Measurements from ENCODE around the gene STK39.

The STK39 gene

GRCh38 chr2:168158586-168158985 is 88.8 kb downstream of the STK39 start:
- DNase-seq (ENCODE audit: low spot score): no peak

DNA sequence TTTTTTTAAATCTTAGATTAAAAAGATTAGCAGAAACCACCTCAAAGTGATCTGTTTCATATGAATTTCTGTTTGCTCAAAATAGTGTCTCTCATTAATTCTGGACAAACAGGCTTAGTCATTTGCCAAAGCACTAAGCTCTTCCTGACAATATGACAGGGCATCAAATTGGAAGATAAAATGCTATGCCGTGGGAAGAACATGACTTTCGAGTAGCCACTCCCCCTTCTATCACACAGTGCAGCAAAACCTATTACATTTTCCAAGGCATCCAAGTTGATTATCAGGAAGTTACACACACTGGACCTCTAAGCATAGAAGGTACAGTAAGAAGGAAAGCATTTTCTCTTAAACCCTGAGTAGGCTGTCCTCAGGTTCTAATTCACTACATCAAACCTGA is 89.5 kb downstream of the STK39 start:
- DNase-seq (ENCODE audit: low spot score): no peak

DNA sequence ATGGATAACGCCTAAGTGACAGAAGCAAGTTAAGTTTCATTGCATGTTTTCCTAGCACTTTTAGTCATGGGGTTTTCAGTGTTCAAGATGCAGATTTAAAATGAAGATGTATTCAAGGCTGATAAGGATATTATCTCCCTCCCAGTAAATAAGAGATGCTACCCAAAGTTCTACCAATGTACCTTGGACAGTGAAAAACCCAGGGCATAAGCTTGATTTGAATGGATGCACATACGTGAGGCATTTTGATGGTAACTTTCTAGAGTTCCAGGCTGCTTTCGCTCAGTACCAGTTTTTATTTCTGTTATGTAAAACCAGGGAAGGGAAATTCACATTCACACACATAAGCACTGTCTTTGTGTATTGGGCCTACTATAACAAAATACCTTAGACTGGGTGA is 90.3 kb downstream of the STK39 start:
- DNase-seq (ENCODE audit: low spot score): no peak

- no peak for DNase-seq (ENCODE audit: low spot score)
These were observed 90.7 kb downstream of the STK39 start for GRCh38 chr2:168156661-168157060.

GRCh38 chr2:168155680-168156079 is 91.7 kb downstream of the STK39 start:
- no peak for DNase-seq (ENCODE audit: low spot score)

DNA sequence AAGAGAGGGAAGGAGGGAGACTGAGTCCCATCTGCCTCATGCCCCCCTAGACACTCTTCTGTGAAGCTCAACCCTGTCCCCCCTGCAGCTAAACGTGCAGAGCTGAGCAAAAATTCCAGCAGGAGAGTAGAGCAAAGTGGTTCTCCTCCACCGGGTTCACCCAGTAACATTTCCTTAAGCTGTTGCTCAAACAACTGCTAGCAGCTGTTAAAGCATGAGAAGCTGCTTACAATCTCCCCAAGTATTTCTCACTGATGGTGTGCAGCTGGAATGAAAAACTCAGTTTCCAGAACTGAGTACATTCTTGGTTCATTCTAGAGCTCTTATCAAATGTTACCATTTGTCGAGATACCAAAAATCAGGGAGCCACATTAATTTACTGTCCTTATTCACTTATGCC is 92.3 kb downstream of the STK39 start:
- DNase-seq (ENCODE audit: low spot score): no peak

DNA sequence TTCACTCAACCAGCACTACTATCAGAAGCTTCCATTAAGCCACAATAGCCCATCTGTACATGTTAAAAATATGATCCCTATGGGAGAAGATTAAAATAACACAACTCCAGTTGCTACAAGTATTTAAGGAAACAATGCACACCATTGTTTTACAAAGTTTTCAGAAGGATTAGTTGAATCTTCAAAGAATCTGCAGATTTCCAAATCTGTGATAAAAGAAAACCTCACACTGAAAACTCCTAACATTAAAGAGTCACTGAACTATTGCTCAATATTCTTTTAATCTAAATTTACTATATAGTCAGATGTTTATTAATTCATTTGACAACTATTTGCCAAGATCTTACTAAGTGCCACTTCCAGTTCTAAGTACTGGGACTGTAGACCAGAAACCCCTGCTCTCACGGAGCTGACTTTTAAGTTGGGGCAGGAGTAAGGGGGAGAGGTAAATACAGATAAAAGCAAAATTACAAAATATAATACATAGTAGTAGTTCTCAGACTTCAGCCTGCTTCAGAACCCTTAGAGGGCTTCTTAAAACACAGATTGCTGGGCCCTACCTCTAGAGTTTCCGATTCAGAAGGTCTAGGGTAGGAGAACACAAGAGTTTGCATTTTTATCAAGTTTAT is 94.4 kb downstream of the STK39 start:
- DNase-seq (ENCODE audit: low spot score): no peak

DNA sequence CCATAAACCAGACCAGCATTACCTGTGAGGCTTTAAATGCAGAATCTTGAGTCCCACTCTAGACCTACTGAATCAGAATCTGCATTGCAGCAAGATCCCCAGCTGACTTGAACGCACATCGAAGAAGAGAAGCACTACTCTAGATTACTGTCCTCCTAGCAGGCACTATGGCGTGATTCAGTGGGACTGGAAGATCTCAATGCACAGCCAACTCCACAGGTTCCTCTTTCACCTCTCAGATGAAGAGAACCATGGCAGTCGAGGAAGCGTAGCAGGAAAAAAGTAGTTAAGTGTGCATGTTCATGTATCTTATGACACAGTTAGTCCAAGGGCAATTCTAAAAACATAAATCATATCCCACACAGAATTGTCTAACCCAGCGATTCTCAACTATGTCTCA is 97.4 kb downstream of the STK39 start:
- DNase-seq (ENCODE audit: low spot score): no peak

DNA sequence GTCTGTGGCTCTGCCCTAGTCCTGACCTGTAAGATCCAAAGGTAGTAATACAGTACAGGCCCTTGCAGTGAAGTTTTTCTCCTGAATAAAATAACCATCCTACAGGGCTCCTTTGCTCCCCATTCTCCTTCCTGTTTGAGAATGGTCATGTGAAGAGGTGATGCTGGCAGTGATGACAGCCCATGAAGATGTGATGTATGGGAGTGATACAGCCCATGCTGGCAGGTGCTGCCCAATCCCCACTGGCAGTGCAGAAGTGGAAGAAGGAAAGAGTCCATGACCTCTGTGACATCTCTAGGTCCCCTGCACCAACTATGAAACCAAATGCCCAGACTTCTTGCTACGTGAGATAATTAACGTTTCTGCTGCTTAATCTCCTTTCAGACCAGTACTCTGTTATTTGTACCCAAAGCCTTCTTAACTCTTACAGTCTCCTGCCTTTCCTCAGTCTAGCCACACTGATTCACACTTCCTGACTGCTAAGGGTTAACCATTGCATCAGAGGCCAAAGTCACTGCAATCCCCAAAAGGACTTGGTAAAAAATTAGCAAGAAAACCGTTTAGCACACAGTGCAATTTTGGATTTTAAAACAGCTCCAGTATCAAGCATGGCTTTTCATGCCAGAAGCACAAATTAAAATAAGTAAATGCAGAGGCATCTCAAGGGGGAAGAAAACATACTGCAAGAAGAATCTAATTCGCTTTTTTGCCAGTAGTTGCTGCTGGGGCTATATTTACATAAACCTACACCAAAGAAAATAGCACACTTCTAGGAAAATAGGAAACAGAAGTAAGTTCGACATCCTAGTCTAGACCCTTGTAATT is 98.0 kb downstream of the STK39 start:
- no peak for DNase-seq (ENCODE audit: low spot score)

GRCh38 chr2:168147830-168148794 is 99.3 kb downstream of the STK39 start:
- DNase-seq (ENCODE audit: low spot score): no peak

GRCh38 chr2:168146892-168147810 is 100.2 kb downstream of the STK39 start:
- DNase-seq (ENCODE audit: low spot score): no peak

DNA sequence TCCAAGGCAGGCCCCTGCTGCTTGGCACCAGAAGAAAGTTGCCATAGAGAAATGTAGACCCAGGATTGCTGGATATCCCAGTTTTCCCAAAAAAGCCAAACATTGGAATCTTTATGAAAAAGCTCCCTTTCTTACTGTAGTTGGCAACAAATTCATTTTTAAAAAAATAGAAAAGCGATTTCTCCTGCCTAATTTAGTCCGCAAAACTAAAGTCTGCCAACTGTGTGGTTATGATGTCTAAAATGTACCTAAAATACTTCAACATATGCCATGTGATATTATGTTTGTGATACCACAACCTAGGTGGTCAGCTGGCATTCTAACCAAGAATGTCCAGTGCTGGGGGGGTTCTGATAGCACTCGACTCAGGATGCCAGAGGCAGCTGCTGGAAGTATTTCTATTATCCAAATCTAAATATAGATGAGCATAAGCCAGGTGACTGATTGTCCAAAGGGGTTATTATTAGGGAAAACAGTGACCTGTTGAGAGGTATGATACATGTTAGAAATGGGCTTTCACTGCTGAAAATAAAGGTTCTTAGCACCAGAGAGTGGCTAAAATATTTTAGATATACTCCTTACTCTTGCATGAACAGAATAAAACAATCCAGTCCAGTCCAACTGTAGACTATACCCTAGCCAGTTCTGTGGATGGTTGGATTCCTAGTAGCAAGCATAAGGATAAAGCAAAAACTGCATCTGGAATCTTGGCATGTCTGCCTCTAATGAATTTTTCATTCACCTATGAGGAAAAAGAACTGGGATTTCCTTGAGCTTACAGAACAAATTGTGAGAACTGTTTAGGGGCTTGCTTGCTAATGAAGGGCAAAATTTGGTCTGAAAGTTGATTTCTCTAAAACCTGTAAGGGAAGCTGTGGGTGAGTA is 101.7 kb downstream of the STK39 start:
- DNase-seq (ENCODE audit: low spot score): no peak

DNA sequence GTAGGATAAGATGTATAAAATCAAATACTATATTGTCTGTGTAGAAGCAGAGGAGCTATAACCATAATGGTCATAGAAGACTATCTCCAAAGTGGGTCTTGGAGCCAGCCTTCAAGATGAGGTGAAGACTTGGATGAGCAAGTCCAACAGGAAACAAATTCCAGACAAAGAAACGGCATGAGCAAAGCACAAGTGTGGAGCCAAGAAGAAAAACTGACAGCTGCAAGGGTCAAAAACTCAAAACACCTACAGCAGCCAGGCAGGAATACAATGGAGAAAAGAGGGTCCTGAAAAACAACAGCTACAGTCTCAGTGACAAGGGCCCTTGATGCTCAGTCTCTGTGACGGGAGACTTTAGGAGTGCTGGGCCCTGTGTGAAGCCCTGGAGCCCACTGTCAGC is 102.4 kb downstream of the STK39 start:
- no peak for DNase-seq (ENCODE audit: low spot score)

DNA sequence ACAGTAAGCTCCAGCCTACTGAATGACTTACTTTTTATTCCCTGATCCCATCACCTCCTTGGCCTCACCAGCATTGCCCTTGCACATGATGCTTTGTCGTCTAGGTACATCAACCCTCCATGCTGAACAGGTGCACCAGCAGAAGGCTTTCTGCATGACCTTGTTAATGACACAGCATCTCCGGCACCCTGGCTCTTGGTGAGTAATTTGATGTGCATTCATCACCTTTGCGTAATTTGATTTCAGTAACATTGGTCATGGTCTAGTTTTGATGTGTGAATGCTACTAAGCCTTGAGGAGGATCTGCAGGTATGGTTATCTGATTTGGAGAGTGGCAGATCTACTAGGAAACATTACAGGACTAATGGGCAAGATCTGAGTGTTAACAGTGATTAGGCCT is 103.6 kb downstream of the STK39 start:
- no peak for DNase-seq (ENCODE audit: low spot score)

- DNase-seq (ENCODE audit: low spot score): no peak
These were observed 106.5 kb downstream of the STK39 start for GRCh38 chr2:168140892-168141291.

DNA sequence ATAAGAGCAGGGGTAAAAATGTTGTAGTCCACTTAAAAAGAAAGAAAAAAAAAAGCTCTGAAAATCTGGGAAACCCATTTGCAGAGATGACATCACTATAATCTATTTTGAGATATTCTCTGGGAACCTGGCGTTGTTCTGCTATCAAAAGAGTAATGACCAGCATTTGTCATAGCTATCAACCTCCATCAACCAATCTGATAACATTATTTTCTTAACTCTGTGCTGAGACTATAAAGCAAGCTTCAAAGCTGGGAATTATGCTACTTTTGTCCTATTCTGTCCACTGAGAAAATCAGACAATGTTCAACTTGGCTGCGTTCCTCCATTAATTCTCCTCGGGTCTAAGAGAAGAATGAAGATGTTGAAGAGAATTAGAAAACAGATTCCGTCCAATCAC is 107.5 kb downstream of the STK39 start:
- no peak for DNase-seq (ENCODE audit: low spot score)

DNA sequence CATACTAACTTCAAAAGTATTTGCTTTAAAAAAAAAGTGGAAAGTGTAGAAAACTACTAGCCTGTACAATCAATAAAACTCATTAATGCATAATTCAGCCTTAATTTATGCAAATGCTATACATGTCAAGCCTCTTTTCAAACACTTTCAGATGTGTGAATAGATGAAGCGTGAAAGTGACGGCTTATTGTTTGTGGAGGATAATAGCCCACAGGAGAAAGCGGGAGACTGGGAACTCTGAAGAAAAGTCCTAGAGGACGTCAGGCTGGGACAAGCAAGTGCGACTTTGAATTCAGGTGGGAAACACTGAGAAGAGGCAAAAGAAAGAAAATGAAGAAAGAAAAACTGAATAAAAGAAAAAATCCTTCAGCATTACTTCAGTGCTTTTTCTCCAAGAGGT is 108.5 kb downstream of the STK39 start:
- DNase-seq (ENCODE audit: low spot score): no peak

GRCh38 chr2:168138374-168138773 is 109.0 kb downstream of the STK39 start:
- DNase-seq (ENCODE audit: low spot score): no peak

DNA sequence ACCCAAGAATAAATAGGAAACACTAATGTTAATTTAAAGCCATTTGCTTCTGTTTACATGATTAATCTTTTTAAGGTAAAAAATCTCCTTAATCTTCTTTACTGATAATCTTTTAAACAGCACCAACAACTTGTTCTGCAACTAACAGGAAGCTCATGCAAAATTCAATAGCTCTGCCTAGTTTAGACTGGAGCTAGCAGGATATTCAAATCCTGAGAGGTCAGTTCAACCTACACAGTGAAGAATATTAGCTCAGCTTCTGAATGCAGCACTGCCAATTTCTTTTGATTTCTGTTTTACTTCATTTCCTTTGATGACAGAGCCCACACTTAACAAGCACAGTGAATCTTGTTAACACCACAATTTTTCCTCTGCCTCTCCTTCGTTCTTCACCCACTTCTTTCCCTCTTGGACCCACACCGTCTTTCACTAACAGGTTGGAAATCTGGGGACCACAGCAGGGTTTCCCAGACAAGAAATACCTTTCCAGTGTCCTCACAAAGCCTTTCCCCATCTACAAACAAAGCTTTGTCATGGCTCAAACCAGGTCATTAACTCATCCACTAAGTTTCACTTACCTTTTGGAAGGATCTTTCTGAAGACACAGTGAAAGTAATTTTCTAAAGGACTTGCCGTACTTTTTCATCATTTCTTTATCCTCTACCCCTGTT is 109.8 kb downstream of the STK39 start:
- DNase-seq (ENCODE audit: low spot score): no peak

DNA sequence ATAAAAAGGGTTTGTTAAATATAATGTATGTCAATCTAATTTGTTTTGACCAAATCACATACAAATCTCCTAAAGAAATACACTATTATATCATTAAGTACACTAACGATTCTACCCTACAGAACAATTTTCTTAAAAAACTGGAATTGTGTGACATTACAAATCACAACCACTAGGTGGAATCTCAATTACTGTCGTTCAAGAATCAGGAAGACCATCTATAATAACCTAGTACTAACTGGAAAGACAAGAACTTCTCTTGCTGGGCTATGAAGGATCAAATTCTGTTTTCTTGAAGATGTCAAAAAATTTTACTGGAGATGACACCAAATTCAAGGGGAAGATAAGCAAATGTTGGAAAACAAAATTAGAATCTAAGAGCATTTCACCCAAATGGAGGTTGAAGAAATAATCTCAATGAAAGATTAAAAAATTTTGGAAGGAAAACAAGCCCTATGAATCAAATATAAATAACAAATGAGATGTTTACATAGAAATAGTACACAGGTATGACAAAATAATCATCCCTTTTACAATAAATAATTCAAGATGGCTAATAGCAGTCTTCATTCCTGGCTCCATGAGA is 110.9 kb downstream of the STK39 start:
- DNase-seq (ENCODE audit: low spot score): peak; percentile 31
